GM12878 (cell line): ENCODE results near the gene SPATS2L. TPM values are rescaled to one million over a fixed set of nuclear protein-coding genes. Genes with fewer than 3 reads are reported as not detected.

Experiments
- CHD4 ChIP-seq: fragments of 200-600 bp; sonication (generic); IDR thresholded peaks from 2 replicates; pipeline ENCODE4 v1.6.1; 2016; ENCODE audit warnings: mild to moderate bottlenecking
- CREM ChIP-seq: IDR thresholded peaks from 2 replicates; pipeline ENCODE4 v1.6.1; 2014; ENCODE audit warnings: antibody characterized with exemption, low read depth
- DPF2 ChIP-seq: fragments of 450-650 bp; IDR thresholded peaks from 2 replicates; pipeline ENCODE4 v1.6.1; 2017; ENCODE audit warnings: mild to moderate bottlenecking
- ELK1 ChIP-seq: IDR thresholded peaks from 2 replicates; pipeline ENCODE4 v1.6.1; 2012; ENCODE audit warnings: low read depth, low read length, improper control_type of control experiment
- EP300 ChIP-seq, 2 experiments: fragments of 150-350 bp in 1 of 2; IDR thresholded peaks; 2 replicates each; pipeline ENCODE4 v1.6.1; 2011 to 2012; ENCODE audit warnings: low read depth in 2 of 2, low read length in 2 of 2, borderline replicate concordance in 1 of 2, improper control_type of control experiment in 1 of 2, inconsistent platforms in 1 of 2; ENCODE audit not compliant: control insufficient read depth in 1 of 2
- ETV6 ChIP-seq, 2 experiments: fragments of 450-650 bp in 1 of 2; IDR thresholded peaks in 1 of 2; conservative IDR thresholded peaks in 1 of 2; 2 replicates each; pipeline ENCODE4 v1.6.1; 2014; ENCODE audit warnings: antibody characterized with exemption in 1 of 2, borderline replicate concordance in 1 of 2, low read depth in 1 of 2, mild to moderate bottlenecking in 1 of 2, moderate library complexity in 1 of 2
- MTA3 ChIP-seq: IDR thresholded peaks from 2 replicates; pipeline ENCODE4 v1.6.1; 2012; ENCODE audit warnings: low read length, inconsistent platforms, borderline replicate concordance
- MXI1 ChIP-seq: fragments of 150-350 bp; IDR thresholded peaks from 2 replicates; pipeline ENCODE4 v1.6.1; 2011; ENCODE audit warnings: low read depth, mild to moderate bottlenecking, inconsistent platforms, low read length, improper control_type of control experiment
- MYB ChIP-seq: fragments of 150-350 bp; IDR thresholded peaks from 2 replicates; pipeline ENCODE4 v1.6.1; 2014; ENCODE audit warnings: mild to moderate bottlenecking, low read depth, low read length, borderline replicate concordance
- NFIC ChIP-seq: IDR thresholded peaks from 2 replicates; pipeline ENCODE4 v1.6.1; 2012; ENCODE audit warnings: low read depth, mild to moderate bottlenecking, inconsistent platforms, low read length, moderate library complexity
- NFXL1 ChIP-seq: fragments of 450-650 bp; IDR thresholded peaks from 2 replicates; pipeline ENCODE4 v1.6.1; 2017; ENCODE audit warnings: antibody characterized with exemption, mild to moderate bottlenecking, borderline replicate concordance
- NFYB ChIP-seq: IDR thresholded peaks from 2 replicates; pipeline ENCODE4 v1.6.1; 2011; ENCODE audit warnings: low read depth, mild to moderate bottlenecking, low read length, improper control_type of control experiment, moderate library complexity; ENCODE audit not compliant: insufficient read depth
- NKRF ChIP-seq: fragments of 450-650 bp; conservative IDR thresholded peaks from 2 replicates; pipeline ENCODE4 v1.6.1; 2017; ENCODE audit warnings: mild to moderate bottlenecking, moderate library complexity
- PRDM15 ChIP-seq: fragments of 450-650 bp; formaldehyde crosslinking; IDR thresholded peaks from 2 replicates; pipeline ENCODE4 v1.4.0; 2020; ENCODE audit warnings: mild to moderate bottlenecking, moderate library complexity
- RAD21 ChIP-seq: IDR thresholded peaks from 2 replicates; pipeline ENCODE4 v1.6.1; 2011; ENCODE audit warnings: mild to moderate bottlenecking, low read depth, low read length, moderate library complexity; ENCODE audit not compliant: insufficient read depth
- SPI1 ChIP-seq: IDR thresholded peaks from 2 replicates; pipeline ENCODE4 v1.6.1; 2011; ENCODE audit warnings: low read depth, mild to moderate bottlenecking, low read length, moderate library complexity, borderline replicate concordance; ENCODE audit not compliant: insufficient read depth
- STAT3 ChIP-seq: IDR thresholded peaks from 2 replicates; pipeline ENCODE4 v1.6.1; 2011; ENCODE audit warnings: low read depth, low read length, improper control_type of control experiment
- TARDBP ChIP-seq: IDR thresholded peaks from 2 replicates; pipeline ENCODE4 v1.6.1; 2016; ENCODE audit warnings: borderline replicate concordance
- USF1 ChIP-seq: IDR thresholded peaks from 2 replicates; pipeline ENCODE4 v1.6.1; 2011; ENCODE audit warnings: borderline replicate concordance, low read depth, mild to moderate bottlenecking, moderate library complexity, mixed read lengths, low read length; ENCODE audit not compliant: insufficient read depth; ENCODE audit errors: extremely low read length
- ZNF274 ChIP-seq: IDR thresholded peaks from one replicate; pipeline ENCODE4 v1.8.0; 2011; ENCODE audit not compliant: insufficient read length, insufficient read depth
- ZNF622 ChIP-seq: fragments of 450-650 bp; IDR thresholded peaks from 2 replicates; pipeline ENCODE4 v1.6.1; 2017; ENCODE audit warnings: mild to moderate bottlenecking, inconsistent platforms
- polyA plus RNA-seq, 11 experiments: library from polyadenylated mRNA; depleted of rRNA in 4 of 11; unstranded in 6 of 11; stranded (reverse) in 5 of 11; fragments of >200 nt; fragmentation: Nextera tagmentation in 4 of 11; fragmentation: Illumina TruSeq in 1 of 11; extraction: Ambion mirVana in 4 of 11; extraction: Trizol in 1 of 11; gene quantifications; 1 replicate in 1 of 11; 2 replicates in 10 of 11; pipeline versions ENCODE4 v1.2.1 to v1.2.3, GENCODE V29; 2011 to 2016; ENCODE audit warnings: inconsistent platforms in 2 of 11, missing spikeins in 2 of 11, low read depth in 1 of 11
- total RNA-seq, 4 experiments: library from RNA; depleted of rRNA in 3 of 4; stranded (reverse); fragments of >200 nt in 3 of 4; fragmentation: Illumina TruSeq in 1 of 4; extraction: Trizol in 1 of 4; gene quantifications; 2 replicates each; pipeline versions ENCODE4 v1.2.1 to v1.2.3, GENCODE V29; 2013 to 2021

The SPATS2L gene
- total and polyA plus RNA-seq, 10 of the 15 experiments (the other 5 are each of a cell fraction or from before 2014, with no cell fraction given): 5.2 to 30.0 (median 20.1) TPM

- TF ChIP-seq PRDM15 (no peak), MXI1 (no peak), DPF2 (peak; percentile 85), ELK1 (0 out of 2 replicates have a peak, but pooled peaks have one; percentile 19), ETV6 (conservative IDR thresholded peaks at IDR 0.05 in 1 of 2, IDR thresholded peaks at IDR 0.05 in 1 of 2; ENCODE audit: borderline replicate concordance in 1 of 2, low read depth in 1 of 2) (peak in 1 of 2 experiments; percentile 53; a peak in 1 of 4 replicates), CREM (no peak), CHD4 (no peak), SPI1 (peak; percentile 29; the same call in 1 of the 2 replicates), NFIC (no peak), ZNF622 (no peak), MTA3 (no peak), RAD21 (peak; percentile 23; the same call in 1 of the 2 replicates), NKRF (peak; percentile 88), TARDBP (no peak), NFYB (no peak), MYB (no peak), USF1 (no peak), STAT3 (no peak), NFXL1 (0 out of 2 replicates have a peak, but pooled peaks have one; percentile 44), ZNF274 (no peak), EP300 (IDR thresholded peaks at IDR 0.05; ENCODE audit: borderline replicate concordance in 1 of 2, control insufficient read depth in 1 of 2, low read depth in 2 of 2, low read length in 2 of 2) (no peak)
These were observed 203.3 kb downstream of the SPATS2L start, which contains the start of gene KCTD18 (continued) for GRCh38 chr2:200509612-200510433.
